ENCODE results near the gene PCBP3.

The PCBP3 gene

GRCh38 chr21:45875416-45875760, 231.9 kb downstream of the PCBP3 start:
- H3F3A ChIP-seq (ENCODE audit: insufficient read depth), result no peaks in the 10 kb centered on the region
- no peak overlapping the region for H3K27ac ChIP-seq (ENCODE audit: low read depth, low read length)
- no peaks in the 10 kb centered on the region for H3K36me3 ChIP-seq (ENCODE audit: low read length)
- no peaks in the 10 kb centered on the region for H3K9me2 ChIP-seq (replicated peaks; ENCODE audit: insufficient read depth, low read length)
- no peaks in the 10 kb centered on the region for H3K79me2 ChIP-seq (ENCODE audit: insufficient read depth, low read length)
- H2AFZ ChIP-seq (ENCODE audit: low read depth, low read length, severe bottlenecking), result no peak overlapping the region
- H3K27me3 ChIP-seq (ENCODE audit: low read length), result no peaks in the 10 kb centered on the region
- H3K4me3 ChIP-seq (ENCODE audit: insufficient read depth, low read length, poor library complexity, severe bottlenecking), result no peak overlapping the region
- H3K9ac ChIP-seq (ENCODE audit: low read length), result no peak overlapping the region
- H3K4me2 ChIP-seq (ENCODE audit: low read depth, low read length, poor library complexity, severe bottlenecking), result no peak overlapping the region
- no peaks in the 10 kb centered on the region for H4K20me1 ChIP-seq (ENCODE audit: low read depth, low read length)
- no peaks in the 10 kb centered on the region for H3K9me3 ChIP-seq (ENCODE audit: insufficient read depth, low read length)
- TF ChIP-seq CTCF (IDR thresholded peaks at IDR 0.05; ENCODE audit: insufficient read depth, low read length, poor library complexity, severe bottlenecking), result no peak
- TF ChIP-seq EZH2phosphoT487 (conservative IDR thresholded peaks at IDR 0.05; ENCODE audit: low read length), result no peak

GRCh38 chr21:45875881-45876280, 232.4 kb downstream of the PCBP3 start:
- H3K4me2 ChIP-seq (ENCODE audit: low read depth, low read length, poor library complexity, severe bottlenecking), result no peak overlapping the region
- no peaks in the 10 kb centered on the region for H3F3A ChIP-seq (ENCODE audit: insufficient read depth)
- H2AFZ ChIP-seq (ENCODE audit: low read depth, low read length, severe bottlenecking), result no peak overlapping the region
- H3K9me2 ChIP-seq (replicated peaks; ENCODE audit: insufficient read depth, low read length), result no peaks in the 10 kb centered on the region
- no peaks in the 10 kb centered on the region for H4K20me1 ChIP-seq (ENCODE audit: low read depth, low read length)
- TF ChIP-seq CTCF (IDR thresholded peaks at IDR 0.05; ENCODE audit: insufficient read depth, low read length, poor library complexity, severe bottlenecking) (no peak), EZH2phosphoT487 (conservative IDR thresholded peaks at IDR 0.05; ENCODE audit: low read length) (no peak)
- no peak overlapping the region for H3K9ac ChIP-seq (ENCODE audit: low read length)
- H3K79me2 ChIP-seq (ENCODE audit: insufficient read depth, low read length), result no peaks in the 10 kb centered on the region
- no peaks in the 10 kb centered on the region for H3K36me3 ChIP-seq (ENCODE audit: low read length)
- H3K9me3 ChIP-seq (ENCODE audit: insufficient read depth, low read length), result no peaks in the 10 kb centered on the region
- no peaks in the 10 kb centered on the region for H3K27me3 ChIP-seq (ENCODE audit: low read length)
- no peak overlapping the region for H3K4me3 ChIP-seq (ENCODE audit: insufficient read depth, low read length, poor library complexity, severe bottlenecking)
- H3K27ac ChIP-seq (ENCODE audit: low read depth, low read length), result no peak overlapping the region

GRCh38 chr21:45876381-45877170, 233.1 kb downstream of the PCBP3 start:
- Histone ChIP-seq H3K36me3 (ENCODE audit: low read length) (no peaks in the 10 kb centered on the region), H4K20me1 (ENCODE audit: low read depth, low read length) (no peaks in the 10 kb centered on the region), H3K4me3 (ENCODE audit: insufficient read depth, low read length, poor library complexity, severe bottlenecking) (no peak overlapping the region), H3F3A (ENCODE audit: insufficient read depth) (no peaks in the 10 kb centered on the region), H3K4me2 (ENCODE audit: low read depth, low read length, poor library complexity, severe bottlenecking) (no peak overlapping the region), H2AFZ (ENCODE audit: low read depth, low read length, severe bottlenecking) (no peak overlapping the region), H3K79me2 (ENCODE audit: insufficient read depth, low read length) (no peaks in the 10 kb centered on the region), H3K9ac (ENCODE audit: low read length) (no peak overlapping the region), H3K27ac (ENCODE audit: low read depth, low read length) (no peak overlapping the region), H3K9me3 (ENCODE audit: insufficient read depth, low read length) (no peaks in the 10 kb centered on the region), H3K27me3 (ENCODE audit: low read length) (no peaks in the 10 kb centered on the region), H3K9me2 (replicated peaks; ENCODE audit: insufficient read depth, low read length) (no peaks in the 10 kb centered on the region)
- TF ChIP-seq EZH2phosphoT487 (conservative IDR thresholded peaks at IDR 0.05; ENCODE audit: low read length) (no peak), CTCF (IDR thresholded peaks at IDR 0.05; ENCODE audit: insufficient read depth, low read length, poor library complexity, severe bottlenecking) (no peak)

Measured in SU-DHL-6 (cell line).